SKM-1 treated with dmso at 0.1 percent for 144 hours (cell line): Measurements from ENCODE around the gene NFIA.

Source experiments
- DNase-seq: peaks from one replicate; lab custom pipeline; 2025; ENCODE audit not compliant: unreplicated experiment; lab: John Stamatoyannopoulos, UW

Gene NFIA

DNA sequence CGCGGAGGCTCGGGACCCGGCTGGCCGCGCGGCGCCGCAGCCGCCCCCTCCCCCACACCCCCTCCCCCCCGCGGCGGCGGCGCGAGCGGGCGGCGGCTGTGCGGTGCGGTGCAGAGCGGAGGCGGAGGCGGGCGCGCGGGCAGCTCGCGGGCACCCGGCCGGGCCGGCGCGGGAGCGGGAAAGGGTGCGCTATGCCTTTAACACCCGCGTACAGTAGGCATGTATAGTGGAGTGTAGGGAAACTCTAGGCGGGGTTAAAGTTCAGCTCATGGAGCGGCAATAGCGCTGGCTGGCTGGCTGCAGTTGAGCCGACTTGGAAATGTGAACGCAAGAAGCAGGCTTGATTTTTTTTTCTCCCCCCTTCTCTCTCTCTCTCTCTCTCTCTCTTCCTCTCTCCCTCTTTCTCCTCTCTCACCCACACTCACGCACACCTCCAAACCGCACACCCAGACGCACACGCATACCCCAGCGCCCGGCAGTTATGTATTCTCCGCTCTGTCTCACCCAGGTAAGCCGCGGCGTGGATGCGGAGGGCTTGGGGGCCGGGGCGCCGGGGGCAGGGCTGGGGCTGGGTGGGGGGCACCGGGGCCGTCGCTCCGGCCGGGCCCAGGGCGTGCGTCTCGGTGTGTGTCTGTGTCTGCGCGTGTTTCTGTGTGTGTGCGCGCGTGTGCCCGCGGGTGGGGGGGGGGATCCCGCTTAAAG is at the start of gene NFIA:
Gene NFIA, plus strand, starts transcription at position 251 of the 702 bp plus-strand sequence.
- DNase-seq, result peak; percentile 56

DNA sequence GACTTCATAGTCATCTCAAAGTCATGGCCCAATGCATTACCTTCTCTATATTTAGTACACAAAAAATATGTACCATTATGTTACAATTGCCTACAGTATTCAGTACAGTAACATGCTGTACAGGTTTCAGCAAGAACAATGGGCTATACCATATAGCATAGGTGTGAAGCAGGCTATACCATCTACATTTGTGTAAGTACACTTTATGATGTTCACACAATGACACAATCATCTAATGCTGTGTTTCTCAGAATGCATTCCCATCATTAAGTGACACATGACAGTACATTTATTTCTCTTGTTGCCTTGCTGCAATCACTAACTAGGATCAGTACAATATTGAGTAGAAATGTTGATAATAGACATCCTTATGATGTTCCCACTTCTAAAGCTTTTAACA is 46.5 kb upstream of the NFIA start:
- DNase-seq, result no peak

GRCh38 chr1:61042466-61043009 is 39.8 kb upstream of the NFIA start:
- DNase-seq, result no peak

DNA sequence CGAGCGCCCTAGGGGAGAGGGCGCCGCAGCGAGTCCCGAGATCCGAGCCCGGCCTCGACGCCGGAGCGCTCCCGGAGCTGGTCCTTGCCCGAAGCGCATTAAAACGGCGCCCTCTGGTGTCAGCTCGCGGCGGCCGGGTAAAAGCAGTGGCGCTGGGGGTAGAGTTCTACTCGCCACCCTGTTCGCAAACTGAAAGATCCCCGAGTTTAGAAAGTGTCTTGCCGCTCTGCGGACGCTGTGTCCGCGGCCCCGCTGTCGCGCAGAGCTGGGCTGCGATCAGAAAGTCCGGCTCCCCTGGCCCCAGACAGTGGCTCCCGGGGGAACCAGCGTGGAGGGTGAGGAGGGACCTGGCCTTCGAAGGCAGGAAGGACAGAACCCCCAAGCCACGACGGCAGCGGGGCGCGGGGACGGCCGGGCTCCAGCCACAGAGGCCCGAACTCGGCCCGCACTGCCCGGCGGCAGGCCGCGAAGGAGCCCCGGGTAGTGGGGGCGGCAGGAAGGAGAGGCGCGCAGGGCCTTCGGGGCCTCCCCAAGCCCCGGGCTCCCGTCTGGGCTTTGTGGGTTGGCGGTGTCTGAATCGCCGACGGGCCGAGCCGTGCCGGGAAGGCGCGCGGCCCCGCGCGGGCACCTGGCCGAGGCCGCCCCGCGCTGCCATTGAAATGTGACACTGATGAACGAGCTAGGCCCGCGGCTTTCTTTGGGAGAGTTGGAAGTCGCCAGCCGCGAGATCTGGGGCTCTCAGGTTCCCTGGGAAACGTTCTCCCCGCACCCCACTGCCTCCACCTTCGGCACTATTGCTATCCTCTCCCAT is 39.1 kb upstream of the NFIA start:
- DNase-seq, result peak; percentile 56

DNA sequence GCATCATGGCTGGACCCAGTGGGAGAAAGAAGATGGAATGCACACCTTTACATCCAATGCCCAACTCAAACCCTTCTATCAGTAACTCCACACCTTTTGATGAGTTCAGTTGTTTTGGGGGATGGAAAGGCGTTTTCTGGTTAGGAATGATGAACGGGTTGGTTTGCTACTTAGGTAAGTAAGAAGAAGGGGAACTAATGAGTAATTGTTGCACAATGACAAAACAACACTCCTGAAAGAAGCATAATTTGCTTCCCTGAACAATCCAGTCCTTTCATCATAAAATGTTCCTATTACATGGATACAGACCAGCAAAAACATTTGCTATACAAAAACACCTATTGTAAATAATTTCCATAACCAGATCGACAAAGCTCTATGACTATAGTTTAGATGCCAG is 35.9 kb upstream of the NFIA start:
- no peak for DNase-seq

DNA sequence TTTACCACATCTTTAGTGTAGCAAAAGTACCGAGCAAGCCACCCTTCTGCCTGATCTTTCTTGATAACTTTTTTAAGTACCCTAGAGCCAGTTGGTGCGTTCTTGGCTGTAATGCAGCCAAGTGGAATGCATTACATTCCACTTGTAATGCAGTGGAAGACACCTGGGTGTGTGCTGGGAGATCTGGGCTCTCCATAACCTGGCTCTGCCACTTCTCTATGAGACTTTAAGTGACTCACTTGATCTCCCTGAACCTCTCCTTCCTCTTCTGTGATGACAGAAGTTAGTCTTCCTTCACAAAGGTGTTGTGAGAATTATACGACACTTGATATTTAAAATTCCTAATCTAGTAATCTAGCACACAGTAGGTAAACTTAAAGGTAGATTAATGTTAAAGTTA is 35.3 kb upstream of the NFIA start:
- DNase-seq, result no peak

GRCh38 chr1:61049850-61050540 is 32.4 kb upstream of the NFIA start:
- DNase-seq, result peak; percentile 72

DNA sequence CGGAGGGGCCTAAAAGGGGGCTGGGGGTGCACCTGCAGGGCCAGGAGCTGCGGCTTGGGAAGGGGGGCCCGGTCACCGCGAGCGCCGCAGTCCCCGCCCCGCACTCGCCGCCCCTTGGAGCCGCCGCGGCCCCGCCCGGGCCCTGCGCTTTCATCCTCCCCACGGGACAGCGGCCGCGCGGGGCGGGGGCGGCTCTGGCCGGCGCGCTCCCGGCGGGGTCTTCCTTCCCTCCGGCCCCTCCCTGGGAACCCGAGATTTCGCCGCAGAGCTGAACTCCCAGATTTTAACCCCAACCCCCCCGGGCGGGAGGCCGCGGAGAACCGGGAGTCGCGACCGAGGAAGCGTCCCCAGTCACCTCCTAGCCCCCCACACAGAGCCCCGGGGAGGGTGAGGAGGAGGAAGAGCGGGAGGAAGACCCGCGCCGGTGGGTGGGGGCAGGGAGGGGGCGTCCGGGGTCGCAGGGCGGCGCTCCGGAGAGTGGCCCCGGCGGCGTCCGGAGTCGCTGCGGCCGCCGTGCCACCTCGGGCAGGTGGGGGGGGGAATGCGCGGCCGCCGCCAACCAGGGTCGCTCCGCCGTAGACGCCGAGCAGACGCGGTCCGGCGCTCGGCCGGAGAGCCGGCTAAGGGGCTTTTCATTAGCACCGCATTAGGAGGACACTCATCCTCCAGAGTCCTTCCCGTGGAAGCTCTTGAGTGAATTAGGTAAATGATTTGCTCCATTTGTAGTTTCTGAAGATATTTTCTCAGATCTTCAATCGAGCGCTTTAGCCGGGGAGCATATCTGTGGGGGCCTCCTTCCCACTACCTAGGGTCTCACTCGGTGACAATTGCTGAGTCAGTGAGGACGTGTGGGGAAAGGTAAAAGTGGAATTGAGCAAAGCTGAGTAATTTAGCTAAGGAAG is 31.6 kb upstream of the NFIA start:
- DNase-seq, result no peak

GRCh38 chr1:61051443-61051718 is 31.0 kb upstream of the NFIA start:
- no peak for DNase-seq

GRCh38 chr1:61051719-61052394 is 30.5 kb upstream of the NFIA start:
- no peak for DNase-seq

GRCh38 chr1:61052395-61053225 is 29.8 kb upstream of the NFIA start:
- no peak for DNase-seq

DNA sequence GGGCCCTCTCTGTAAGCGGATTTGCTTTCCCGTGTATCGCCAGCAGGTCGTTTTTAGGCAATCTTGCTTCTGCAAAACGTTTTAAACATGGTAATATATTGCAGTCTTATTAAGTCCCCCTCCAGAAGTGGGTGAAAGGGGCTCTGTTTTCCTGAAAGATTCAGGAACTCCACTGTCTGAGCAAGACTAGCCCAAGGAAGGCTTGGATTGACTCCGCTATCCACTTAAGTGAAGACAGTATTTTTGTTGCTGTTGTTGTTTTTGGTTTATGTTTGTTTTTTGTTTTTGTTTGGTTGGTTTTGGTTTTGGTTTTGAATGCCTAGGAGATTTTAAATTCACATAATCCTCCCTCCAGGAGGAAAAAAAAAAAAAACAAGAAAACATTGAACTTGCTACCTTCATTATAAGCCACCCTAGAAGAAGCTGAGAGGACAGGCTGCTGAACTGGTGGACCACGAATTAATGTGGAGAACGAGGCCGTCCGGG is 29.1 kb upstream of the NFIA start:
- no peak for DNase-seq

- no peak for DNase-seq
Measured at GRCh38 chr1:61053712-61054600, 28.4 kb upstream of the NFIA start.

GRCh38 chr1:61054601-61054993 is 27.8 kb upstream of the NFIA start:
- DNase-seq, result no peak

DNA sequence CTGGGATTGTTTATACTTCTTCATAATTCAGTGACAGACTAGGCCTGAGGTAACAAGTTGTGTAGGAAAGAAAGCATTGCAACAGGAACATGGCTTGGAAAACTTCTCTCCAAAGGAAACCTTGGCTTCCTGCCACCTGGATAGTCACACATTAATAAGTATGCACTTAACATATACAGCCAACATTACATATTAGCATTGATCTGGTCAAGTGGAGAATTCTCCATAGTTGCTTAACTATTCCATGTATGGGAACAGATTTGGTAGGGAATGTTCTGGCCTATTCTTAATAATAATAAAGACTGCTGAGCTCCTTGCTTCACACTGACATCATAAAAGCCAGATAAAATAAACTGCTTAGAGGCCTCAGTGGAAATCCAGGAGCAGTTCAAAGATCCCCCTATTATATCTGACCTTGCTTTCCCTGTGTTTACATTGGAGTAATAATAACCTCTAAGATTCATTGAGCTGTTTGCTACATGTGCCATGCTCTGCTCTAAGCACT is 27.2 kb upstream of the NFIA start:
- DNase-seq, result no peak

DNA sequence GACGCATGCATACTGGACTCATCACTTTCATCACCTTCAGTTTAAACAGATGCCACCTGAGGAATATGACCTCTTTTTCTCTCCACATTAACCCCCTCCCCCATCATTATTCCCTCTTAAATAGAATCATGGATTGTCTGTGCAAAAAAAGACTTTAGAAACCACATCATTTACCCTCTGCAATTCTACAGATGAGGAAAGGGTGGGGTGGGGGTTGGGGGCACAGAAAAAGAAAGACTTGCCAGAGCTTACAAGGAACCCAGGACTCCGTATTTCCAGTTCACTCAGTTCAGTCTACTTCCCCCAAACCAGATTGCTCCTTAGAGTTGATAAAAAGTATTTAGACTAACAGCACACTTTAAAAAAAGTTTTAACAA is 26.2 kb upstream of the NFIA start:
- no peak for DNase-seq

- DNase-seq, result no peak
Measured at GRCh38 chr1:61056573-61057439, 25.6 kb upstream of the NFIA start.
